Activated CD4-positive, alpha-beta T cell treated with anti-CD3 and anti-CD28 coated beads for 24 hours (primary cell): ENCODE results near the gene TMEM167B.

Experiments used
- DNase-seq, 2 donors: peaks; one replicate each; pipeline ENCODE4 v3.0.0-alpha.2; 2020; ENCODE audit warnings: low read depth in 2 of 2

The TMEM167B gene

GRCh38 chr1:109083501-109083900 is 7.1 kb upstream of the TMEM167B start:
- no peak for DNase-seq

- DNase-seq = no peak
These were observed 6.6 kb upstream of the TMEM167B start for GRCh38 chr1:109083923-109084322.

- no peak for DNase-seq
These were observed 5.7 kb upstream of the TMEM167B start for GRCh38 chr1:109084563-109085517.

- DNase-seq = no peak
These were observed 1.1 kb upstream of the TMEM167B start for GRCh38 chr1:109089242-109090015.

- DNase-seq = no peak
These were observed 694 bp downstream of the TMEM167B start for GRCh38 chr1:109091078-109091838.

- no peak for DNase-seq
These were observed 1.3 kb downstream of the TMEM167B start for GRCh38 chr1:109091839-109092193.

GRCh38 chr1:109094377-109094803 is 3.8 kb downstream of the TMEM167B start:
- DNase-seq = no peak

GRCh38 chr1:109094871-109095270 is 4.3 kb downstream of the TMEM167B start:
- no peak for DNase-seq

GRCh38 chr1:109095631-109096030 is 5.1 kb downstream of the TMEM167B start:
- no peak for DNase-seq

GRCh38 chr1:109096120-109096519 is 5.6 kb downstream of the TMEM167B start:
- DNase-seq = no peak

GRCh38 chr1:109099938-109100773 is 9.6 kb downstream of the TMEM167B start:
- peak; percentile 92 to 97 for DNase-seq

GRCh38 chr1:109104364-109105151 is 14.0 kb downstream of the TMEM167B start:
- DNase-seq = no peak

- DNase-seq = no peak
These were observed 15.3 kb downstream of the TMEM167B start for GRCh38 chr1:109105881-109106280.

GRCh38 chr1:109107785-109108184 is 17.2 kb downstream of the TMEM167B start:
- no peak for DNase-seq

GRCh38 chr1:109109906-109110305 is 19.3 kb downstream of the TMEM167B start:
- DNase-seq = no peak

- DNase-seq = no peak
These were observed 21.0 kb downstream of the TMEM167B start for GRCh38 chr1:109111386-109112055.

GRCh38 chr1:109112056-109112651 is 21.6 kb downstream of the TMEM167B start:
- no peak for DNase-seq

GRCh38 chr1:109112652-109113285 is 22.2 kb downstream of the TMEM167B start:
- peak; percentile 87 to 93 for DNase-seq
